ENCODE results near the gene FAM107B.

GRCh38 chr10:14584661-14585060 is 190.0 kb downstream of the FAM107B start:
- no peak for TF ChIP-seq SIN3A (IDR thresholded peaks at IDR 0.05; ENCODE audit: borderline replicate concordance, insufficient read depth, low read length)
- TF ChIP-seq, protein P1, sequence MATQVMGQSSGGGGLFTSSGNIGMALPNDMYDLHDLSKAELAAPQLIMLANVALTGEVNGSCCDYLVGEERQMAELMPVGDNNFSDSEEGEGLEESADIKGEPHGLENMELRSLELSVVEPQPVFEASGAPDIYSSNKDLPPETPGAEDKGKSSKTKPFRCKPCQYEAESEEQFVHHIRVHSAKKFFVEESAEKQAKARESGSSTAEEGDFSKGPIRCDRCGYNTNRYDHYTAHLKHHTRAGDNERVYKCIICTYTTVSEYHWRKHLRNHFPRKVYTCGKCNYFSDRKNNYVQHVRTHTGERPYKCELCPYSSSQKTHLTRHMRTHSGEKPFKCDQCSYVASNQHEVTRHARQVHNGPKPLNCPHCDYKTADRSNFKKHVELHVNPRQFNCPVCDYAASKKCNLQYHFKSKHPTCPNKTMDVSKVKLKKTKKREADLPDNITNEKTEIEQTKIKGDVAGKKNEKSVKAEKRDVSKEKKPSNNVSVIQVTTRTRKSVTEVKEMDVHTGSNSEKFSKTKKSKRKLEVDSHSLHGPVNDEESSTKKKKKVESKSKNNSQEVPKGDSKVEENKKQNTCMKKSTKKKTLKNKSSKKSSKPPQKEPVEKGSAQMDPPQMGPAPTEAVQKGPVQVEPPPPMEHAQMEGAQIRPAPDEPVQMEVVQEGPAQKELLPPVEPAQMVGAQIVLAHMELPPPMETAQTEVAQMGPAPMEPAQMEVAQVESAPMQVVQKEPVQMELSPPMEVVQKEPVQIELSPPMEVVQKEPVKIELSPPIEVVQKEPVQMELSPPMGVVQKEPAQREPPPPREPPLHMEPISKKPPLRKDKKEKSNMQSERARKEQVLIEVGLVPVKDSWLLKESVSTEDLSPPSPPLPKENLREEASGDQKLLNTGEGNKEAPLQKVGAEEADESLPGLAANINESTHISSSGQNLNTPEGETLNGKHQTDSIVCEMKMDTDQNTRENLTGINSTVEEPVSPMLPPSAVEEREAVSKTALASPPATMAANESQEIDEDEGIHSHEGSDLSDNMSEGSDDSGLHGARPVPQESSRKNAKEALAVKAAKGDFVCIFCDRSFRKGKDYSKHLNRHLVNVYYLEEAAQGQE (IDR thresholded peaks at IDR 0.05; ENCODE audit: insufficient read depth in 1 of 2, low read depth in 2 of 2, low read length in 2 of 2) = no peak
- no peak for TF ChIP-seq TAF1 (IDR thresholded peaks at IDR 0.05; ENCODE audit: borderline replicate concordance, insufficient read depth, low read length)
- no peak for TF ChIP-seq POLR2AphosphoS5 (IDR thresholded peaks at IDR 0.05; ENCODE audit: low read depth, low read length)
- TF ChIP-seq FOXP2 (optimal IDR thresholded peaks at IDR 0.05; ENCODE audit: borderline replicate concordance, extremely low read depth, extremely low read length, insufficient read depth) = no peak

Data from PFSK-1 (cell line).